AG04450 (cell line): ENCODE data around the gene MPHOSPH9. TPM values are rescaled to one million over a fixed set of nuclear protein-coding genes. Genes with fewer than 3 reads are reported as not detected.

Experiments used
- CTCF ChIA-PET: fragments of 300-600, 350-600 bp; formaldehyde crosslinking; extraction: SDS; loops from one replicate; lab custom pipeline; 2022; ENCODE audit warnings: antibody characterized with exemption, inconsistent platforms; lab: Charles Lee
- POLR2A ChIA-PET: fragments of 350-600 bp; formaldehyde crosslinking; extraction: SDS; loops from one replicate; lab custom pipeline; 2021; ENCODE audit warnings: antibody characterized with exemption, inconsistent platforms; lab: Yijun Ruan, JAX
- DNase-seq: peaks from one replicate; pipeline ENCODE4 v3.0.0-alpha.2; 2011; ENCODE audit warnings: low read depth, low spot score
- H3K27ac ChIP-seq: one replicate; pipeline ENCODE4 v1.5.1; 2012; ENCODE audit warnings: low read depth, low read length, control low read depth
- H3K27me3 ChIP-seq: one replicate; pipeline ENCODE4 v1.6.0; 2012; ENCODE audit warnings: low read length; ENCODE audit not compliant: control insufficient read depth, insufficient read depth
- H3K4me3 ChIP-seq: 2 replicates; pipeline ENCODE4 v1.5.1; 2011; ENCODE audit warnings: mild to moderate bottlenecking, low read depth, low read length, control low read depth
- H3K9me3 ChIP-seq: 2 replicates; pipeline ENCODE4 v1.5.1; 2012; ENCODE audit warnings: low read length; ENCODE audit not compliant: control insufficient read depth, insufficient read depth
- polyA plus RNA-seq: library from polyadenylated mRNA; depleted of rRNA; stranded (reverse); fragments of >200 nt; gene quantifications from 2 replicates; pipeline ENCODE4 v1.2.3, GENCODE V29; 2011
- TF ChIP-seq, protein P1 (sequence below): IDR thresholded peaks from 2 replicates; pipeline ENCODE4 v1.5.1; 2011; ENCODE audit warnings: low read depth, low read length, control low read depth, inconsistent platforms

MPHOSPH9 gene
- polyA plus RNA-seq, 1 experiment, result 20.3 TPM

GRCh38 chr12:123119808-123120207 is 113.1 kb downstream of the MPHOSPH9 start:
- H3K4me3 ChIP-seq, result no peak overlapping the region
- POLR2A ChIA-PET, result no interaction called here
- DNase-seq, result no peak
- H3K9me3 ChIP-seq, result no peaks in the 10 kb centered on the region
- TF ChIP-seq, protein P1, sequence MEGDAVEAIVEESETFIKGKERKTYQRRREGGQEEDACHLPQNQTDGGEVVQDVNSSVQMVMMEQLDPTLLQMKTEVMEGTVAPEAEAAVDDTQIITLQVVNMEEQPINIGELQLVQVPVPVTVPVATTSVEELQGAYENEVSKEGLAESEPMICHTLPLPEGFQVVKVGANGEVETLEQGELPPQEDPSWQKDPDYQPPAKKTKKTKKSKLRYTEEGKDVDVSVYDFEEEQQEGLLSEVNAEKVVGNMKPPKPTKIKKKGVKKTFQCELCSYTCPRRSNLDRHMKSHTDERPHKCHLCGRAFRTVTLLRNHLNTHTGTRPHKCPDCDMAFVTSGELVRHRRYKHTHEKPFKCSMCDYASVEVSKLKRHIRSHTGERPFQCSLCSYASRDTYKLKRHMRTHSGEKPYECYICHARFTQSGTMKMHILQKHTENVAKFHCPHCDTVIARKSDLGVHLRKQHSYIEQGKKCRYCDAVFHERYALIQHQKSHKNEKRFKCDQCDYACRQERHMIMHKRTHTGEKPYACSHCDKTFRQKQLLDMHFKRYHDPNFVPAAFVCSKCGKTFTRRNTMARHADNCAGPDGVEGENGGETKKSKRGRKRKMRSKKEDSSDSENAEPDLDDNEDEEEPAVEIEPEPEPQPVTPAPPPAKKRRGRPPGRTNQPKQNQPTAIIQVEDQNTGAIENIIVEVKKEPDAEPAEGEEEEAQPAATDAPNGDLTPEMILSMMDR, result no peak
- H3K27me3 ChIP-seq, result no peaks in the 10 kb centered on the region
- CTCF ChIA-PET, result interaction anchor here (0.7 kb wide), 1 partner anchor 169 kb away, joined by 8 read pairs; no protein-coding TSS in a partner anchor
- H3K27ac ChIP-seq, result no peak overlapping the region

GRCh38 chr12:123118497-123118896 is 114.4 kb downstream of the MPHOSPH9 start:
- TF ChIP-seq, protein P1, result no peak
- Histone ChIP-seq H3K9me3 (no peaks in the 10 kb centered on the region), H3K27me3 (no peaks in the 10 kb centered on the region), H3K4me3 (no peak overlapping the region), H3K27ac (no peak overlapping the region)
- DNase-seq, result peak; percentile 57
- ChIA-PET POLR2A (interaction anchor here (0.5 to 1.6 kb wide), 4 partner anchors 22 to 191 kb away, joined by 3 to 6 read pairs (median 3); no protein-coding TSS in a partner anchor), CTCF (interaction anchor here (1.0 kb wide), 1 partner anchor 16 kb away, joined by 3 read pairs; no protein-coding TSS in a partner anchor)

DNA sequence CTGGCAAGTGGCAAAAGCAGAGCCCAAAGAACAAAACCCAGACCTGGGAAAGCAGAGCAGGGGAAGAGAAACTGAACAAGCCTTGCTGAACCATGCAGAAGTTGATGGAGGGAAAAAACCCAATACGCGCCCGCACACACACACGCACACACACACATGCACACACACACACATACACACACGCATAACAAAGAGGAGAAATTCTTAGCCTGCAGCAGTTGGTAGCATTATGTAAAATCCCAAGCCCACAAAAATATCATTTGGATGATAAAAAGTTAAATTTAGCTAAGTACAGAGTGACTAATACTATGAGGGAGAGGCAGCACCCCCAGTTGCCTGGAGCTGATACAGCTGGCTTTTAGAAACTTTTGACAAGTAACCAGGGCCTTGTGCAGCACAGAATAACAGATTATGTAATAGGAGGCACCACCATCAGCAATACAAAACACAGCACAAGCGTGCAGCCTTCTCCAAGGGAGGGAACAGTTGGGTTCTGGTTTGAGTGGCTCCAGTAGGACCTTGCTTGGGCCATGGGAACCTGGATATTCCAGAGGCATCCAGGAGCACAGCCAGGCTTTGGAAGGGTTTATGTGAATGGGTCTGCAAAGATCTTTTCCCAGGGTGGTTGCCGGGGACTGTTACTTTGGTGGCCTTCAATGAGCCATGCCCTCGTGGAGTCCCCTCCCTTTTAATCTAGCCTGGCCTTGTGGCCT is 117.4 kb downstream of the MPHOSPH9 start:
- no peaks in the 10 kb centered on the region for H3K27me3 ChIP-seq
- no peak overlapping the region for H3K4me3 ChIP-seq
- ChIA-PET POLR2A (interaction anchor here (0.7 to 1.5 kb wide), 5 partner anchors 11 to 73 kb away, joined by 3 to 7 read pairs (median 4); no protein-coding TSS in a partner anchor), CTCF (interaction anchor here (2.4 kb wide), 1 partner anchor 73 kb away, joined by 9 read pairs; no protein-coding TSS in a partner anchor)
- no peaks in the 10 kb centered on the region; the same call in 1 of the 2 replicates for H3K9me3 ChIP-seq
- TF ChIP-seq, protein P1, result no peak
- peak; percentile 90 for DNase-seq
- peak overlapping the region; percentile 82 for H3K27ac ChIP-seq

GRCh38 chr12:123114304-123115083 is 118.4 kb downstream of the MPHOSPH9 start:
- Histone ChIP-seq H3K27ac (peak overlapping the region; percentile 82), H3K9me3 (no peaks in the 10 kb centered on the region; the same call in 1 of the 2 replicates), H3K27me3 (no peaks in the 10 kb centered on the region), H3K4me3 (no peak overlapping the region)
- POLR2A ChIA-PET, result interaction anchor here (0.7 to 1.5 kb wide), 3 partner anchors 12 to 71 kb away, joined by 3 to 6 read pairs (median 4); no protein-coding TSS in a partner anchor
- no peak for DNase-seq
- TF ChIP-seq, protein P1, result no peak
- CTCF ChIA-PET, result interaction anchor here (2.4 kb wide), 1 partner anchor 72 kb away, joined by 9 read pairs; no protein-coding TSS in a partner anchor
